Measurements from ENCODE around the gene SLC25A30.
"Not testable (repeated sequence)": the region's sequence is repeated elsewhere in the genome, so short reads cannot be mapped to it uniquely, and the experiment has no call there.

The SLC25A30 gene

DNA sequence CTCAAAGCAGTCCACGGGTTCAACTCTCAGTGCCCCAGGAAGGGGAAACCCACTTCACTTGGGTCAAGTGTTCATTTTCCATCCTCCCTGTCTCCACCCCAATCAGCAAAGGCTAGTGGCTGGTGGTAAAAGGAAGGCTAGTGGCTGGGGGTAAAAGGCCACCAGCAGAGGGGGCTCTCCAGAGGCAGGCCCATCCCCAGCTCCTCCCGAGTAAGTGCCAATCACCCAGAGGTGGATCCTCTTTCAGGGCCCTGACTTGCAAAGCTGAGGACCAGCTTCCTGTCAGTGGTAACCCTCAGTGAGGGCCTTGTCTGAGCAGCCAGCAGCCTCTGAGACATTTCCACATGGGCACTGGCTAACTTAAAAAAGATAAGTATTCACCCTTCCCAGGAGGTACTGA lies 55.2 kb downstream of the SLC25A30 start:
- no peak for DNase-seq

DNA sequence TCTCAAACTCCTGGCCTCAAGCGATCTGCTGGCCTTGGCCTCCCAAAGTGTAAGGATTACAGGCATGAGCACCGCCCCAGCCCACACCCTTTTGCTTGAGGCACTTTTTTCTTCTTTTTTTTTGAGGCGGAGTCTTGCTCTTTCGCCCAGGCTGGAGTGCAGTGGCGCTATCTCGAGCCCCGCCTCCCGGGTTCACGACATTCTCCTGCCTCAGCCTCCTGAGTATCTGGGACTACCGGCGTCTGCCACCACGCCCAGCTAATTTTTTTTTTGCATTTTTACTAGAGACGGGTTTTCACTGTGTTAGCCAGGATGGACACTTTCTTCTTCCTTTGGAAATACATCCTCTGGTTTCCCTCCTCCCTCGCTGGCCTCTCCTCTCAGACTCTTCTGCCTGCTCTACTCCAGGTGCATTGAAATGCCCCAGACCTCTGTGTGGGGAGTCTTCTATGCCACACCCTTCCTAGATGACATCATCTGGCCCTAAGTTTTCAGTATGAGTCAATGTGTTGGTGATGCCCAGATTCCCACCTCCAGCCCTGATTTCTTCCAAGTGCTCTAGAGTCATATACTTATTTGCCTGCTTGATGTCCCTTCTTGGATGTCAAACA lies 56.5 kb downstream of the SLC25A30 start:
- DNase-seq = no peak

DNA sequence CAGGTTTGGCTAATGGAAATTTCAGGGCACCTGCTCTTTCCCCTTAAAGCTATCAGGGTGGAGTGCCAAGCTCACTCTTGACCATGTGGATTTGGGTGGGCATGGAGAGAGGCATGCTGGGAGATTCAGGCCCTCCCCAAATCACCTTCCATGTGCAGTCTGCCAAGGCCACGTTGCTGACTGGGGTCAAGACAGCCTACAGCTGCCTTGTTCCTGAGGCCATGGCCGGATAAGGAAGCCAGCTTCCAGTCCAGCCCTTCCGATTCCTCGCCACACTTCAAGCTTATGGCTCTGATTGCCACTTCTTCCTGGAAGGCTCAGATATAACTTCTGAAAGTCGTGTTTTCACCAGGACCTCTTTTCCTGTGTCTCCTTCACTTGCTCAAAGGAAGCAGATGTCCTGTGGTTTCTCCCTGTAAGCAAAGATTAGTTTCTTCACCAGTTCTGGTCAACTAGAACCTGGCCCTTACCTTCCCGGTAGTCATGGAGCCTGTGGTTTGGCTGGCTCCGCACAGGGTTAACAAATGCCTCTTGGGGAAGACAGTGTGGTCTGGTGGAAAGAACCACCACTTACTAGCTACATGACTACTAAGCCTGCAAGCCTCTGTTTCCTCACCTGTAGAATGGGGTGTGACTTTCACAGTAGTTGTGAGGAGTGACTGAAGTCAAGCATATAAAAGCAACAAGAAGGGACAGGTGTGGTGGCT lies 61.1 kb downstream of the SLC25A30 start:
- DNase-seq = no peak

DNA sequence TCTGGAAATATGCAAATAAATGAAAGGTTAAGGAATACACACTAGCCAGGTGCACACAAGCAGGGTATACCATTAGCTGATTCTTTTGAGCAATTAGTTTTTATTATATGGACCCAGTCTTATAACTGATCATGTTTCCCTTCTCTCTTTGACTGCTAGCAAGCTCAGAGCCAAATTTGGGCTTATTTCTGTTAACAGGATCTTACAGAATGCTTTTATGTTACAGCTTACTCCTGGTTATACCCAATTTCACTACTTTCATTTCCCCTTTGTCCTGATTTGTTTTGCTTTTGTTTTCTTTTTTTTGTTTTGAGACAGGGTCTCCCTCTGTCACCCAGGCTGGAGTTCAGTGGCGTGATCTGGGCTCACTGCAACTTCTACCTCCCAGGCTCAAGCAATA lies 64.3 kb downstream of the SLC25A30 start:
- no peak for DNase-seq

DNA sequence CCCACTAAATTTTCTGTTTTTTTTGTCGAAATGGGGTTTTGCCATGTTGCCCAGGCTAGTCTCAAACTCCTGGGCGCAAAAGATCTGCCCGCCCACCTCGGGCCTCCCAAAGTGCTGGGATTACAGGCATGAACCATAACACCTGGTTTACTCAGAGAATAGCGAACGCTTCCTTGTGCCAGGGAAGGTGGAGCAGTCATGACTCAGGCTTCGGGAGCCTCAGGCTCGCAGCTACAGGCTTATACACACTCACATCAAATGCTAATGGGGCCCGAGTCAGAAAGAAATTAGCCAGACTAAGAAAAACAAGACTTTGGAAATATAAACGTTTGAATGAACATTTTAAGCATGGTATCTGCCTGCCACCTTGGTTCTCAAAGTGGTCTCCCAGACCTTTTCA lies 66.1 kb downstream of the SLC25A30 start:
- no peak for DNase-seq

DNA sequence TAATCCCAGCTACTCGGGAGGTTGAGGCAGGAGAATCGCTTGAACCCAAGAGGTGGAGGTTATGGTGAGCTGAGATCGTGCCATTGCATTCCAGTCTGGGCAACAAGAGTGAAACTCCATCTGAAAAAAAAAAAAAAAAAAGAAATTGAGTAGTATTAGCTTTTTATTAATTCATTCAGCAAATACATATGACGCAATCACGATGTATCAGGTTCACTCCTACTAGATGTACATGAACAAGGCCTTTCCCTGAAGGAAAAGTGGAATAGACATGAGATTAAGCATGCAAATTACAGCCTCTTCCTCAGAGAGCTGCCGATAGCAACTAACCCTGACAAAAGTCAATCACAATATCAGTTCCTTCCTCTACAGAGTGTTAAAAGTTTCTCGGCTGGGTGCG lies 68.0 kb downstream of the SLC25A30 start:
- no peak for DNase-seq

DNA sequence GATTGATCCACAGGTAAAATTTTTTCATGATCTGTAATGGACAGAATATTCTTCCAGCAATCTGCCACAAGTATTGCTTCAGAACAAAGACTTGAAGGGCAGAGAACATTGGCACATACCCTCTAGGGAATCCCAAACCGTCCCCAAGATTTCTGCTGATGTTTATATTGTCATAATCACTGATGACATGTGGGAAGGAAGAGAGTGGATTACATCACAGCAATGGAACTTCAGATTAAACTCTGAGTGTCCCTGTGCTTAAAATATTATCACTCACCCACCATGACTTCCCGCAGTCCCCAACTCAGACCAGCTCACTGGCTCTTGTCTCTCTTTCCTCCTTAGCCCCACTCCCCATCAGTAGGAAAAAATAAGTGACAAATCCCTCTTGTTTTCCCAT lies 68.7 kb downstream of the SLC25A30 start:
- DNase-seq = no peak

DNA sequence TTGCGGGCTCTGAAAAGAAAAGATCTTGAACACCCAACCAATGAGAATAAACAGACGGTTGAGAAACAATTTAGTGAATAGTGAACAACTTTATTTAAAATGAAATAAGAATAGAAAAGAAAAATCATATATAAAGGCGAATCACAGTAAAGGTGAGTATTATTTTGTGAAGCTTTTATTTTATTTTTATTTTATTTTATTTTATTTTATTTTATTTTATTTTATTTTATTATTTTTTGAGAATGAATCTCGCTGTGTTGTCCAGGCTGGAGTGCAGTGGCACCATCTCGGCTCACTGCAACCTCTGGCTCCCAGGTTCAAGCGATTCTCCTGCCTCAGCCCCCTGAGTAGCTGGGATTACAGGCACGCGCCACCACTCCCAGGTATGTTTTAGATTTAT lies 74.1 kb downstream of the SLC25A30 start:
- DNase-seq = not testable (repeated sequence)
